8988T (cell line): ENCODE measurements around the gene RANGRF.
"Not testable (repeated sequence)": the region's sequence is repeated elsewhere in the genome, so short reads cannot be mapped to it uniquely, and the experiment has no call there.

Experiments used
- DNase-seq: peaks from one replicate; pipeline ENCODE4 v3.0.0; 2011

The RANGRF gene, protein sequence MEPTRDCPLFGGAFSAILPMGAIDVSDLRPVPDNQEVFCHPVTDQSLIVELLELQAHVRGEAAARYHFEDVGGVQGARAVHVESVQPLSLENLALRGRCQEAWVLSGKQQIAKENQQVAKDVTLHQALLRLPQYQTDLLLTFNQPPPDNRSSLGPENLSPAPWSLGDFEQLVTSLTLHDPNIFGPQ

DNA sequence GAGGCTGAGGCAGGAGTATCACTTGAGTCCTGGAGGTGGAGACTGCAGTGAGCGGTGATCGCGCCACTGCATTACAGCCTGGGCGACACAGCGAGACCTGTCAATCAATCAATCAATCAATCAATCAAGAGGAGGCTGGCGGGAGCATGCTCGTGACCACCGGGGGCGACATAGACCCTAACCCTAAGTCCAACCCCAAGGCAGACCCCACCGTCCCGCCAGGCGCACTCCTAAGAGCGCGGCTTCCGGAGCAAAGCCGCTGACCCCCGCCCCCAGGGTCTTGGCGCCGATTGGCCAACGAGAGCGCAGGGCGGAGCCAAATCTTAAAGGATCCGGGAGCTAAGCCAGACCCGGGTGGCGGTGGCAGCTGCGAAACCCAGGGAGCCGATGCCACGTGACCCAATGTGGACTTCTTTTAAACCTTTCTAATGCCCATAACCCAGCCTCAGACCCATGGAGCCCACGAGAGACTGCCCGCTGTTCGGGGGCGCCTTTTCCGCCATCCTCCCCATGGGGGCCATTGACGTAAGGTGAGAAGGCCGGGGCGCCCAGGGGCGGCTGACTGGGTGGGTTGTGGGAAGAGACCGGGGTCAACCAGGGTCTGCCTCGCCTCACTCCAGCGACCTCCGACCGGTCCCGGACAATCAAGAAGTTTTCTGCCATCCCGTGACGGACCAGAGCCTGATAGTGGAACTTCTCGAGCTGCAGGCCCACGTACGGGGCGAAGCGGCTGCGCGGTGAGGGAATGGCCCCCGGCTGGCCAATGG, at the start of gene RANGRF:
Gene RANGRF (plus strand): TSS at position 335 of the 767 bp plus-strand sequence. CDS start 119 bp downstream, at position 454.
- DNase-seq, result peak; percentile 86

GRCh38 chr17:8243827-8244226, 44.6 kb upstream of the RANGRF start:
- DNase-seq, result no peak

GRCh38 chr17:8244768-8245167, 43.7 kb upstream of the RANGRF start:
- no peak for DNase-seq

- peak; percentile 61 for DNase-seq
Measured at GRCh38 chr17:8248751-8249607, 39.5 kb upstream of the RANGRF start, which contains the start of gene PFAS. TSS of gene PFAS (plus strand) at chr17:8249289. CDS start at chr17:8253938, 4,649 bp downstream.

GRCh38 chr17:8249621-8250500, 38.6 kb upstream of the RANGRF start:
- no peak for DNase-seq

DNA sequence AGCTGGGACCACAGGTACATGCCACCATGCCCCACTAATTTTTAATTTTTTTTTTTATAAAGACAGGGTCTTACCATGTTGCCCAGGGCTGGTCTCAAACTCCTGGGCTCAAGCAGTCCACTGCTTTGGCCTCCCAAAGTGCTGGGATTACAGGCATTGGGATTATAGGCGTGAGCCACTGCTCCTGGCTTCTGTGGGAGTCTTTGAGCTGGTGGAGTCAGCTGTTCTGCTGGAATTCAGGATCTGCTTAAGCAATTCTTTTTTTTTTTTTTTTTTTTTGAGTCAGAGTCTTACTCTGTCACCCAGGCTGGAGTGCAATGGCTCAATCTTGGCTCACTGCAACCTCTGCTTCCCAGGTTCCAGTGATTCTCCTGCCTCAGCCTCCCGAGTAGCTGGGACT, 37.1 kb upstream of the RANGRF start:
- DNase-seq, result not testable (repeated sequence)

DNA sequence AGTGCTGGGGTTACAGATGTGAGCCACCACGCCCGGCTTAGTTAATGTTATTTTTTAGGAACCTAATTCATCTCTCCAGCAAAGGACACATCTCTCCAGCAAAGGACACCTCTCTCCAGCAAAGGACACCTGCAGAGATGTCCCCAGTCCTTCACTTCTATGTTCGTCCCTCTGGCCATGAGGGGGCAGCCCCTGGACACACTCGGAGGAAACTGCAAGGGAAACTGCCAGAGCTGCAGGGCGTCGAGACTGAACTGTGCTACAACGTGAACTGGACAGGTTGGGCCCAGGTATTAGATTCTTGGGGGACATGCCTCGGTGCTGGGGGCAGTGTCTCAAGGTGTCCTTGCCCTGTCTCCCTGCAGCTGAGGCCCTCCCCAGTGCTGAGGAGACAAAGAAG, 34.7 kb upstream of the RANGRF start:
- DNase-seq, result no peak

DNA sequence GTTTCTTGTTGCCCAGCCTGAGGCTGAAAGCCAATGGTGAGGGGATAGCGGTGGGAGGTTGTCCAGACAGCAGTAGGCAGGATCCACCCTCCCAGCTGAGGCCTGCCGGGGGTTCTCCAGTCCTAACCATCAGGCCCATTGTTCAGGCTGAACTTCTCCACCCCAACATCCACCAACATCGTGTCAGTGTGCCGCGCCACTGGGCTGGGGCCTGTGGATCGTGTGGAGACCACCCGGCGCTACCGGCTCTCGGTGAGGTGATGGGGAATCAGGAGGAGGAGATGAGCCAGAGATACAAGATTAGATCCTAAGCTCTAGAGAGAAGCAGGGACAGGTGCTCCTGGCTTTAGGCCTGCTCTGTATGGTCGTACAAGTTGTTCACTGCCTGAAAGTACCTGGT, 33.6 kb upstream of the RANGRF start:
- no peak for DNase-seq

- no peak for DNase-seq
Measured at GRCh38 chr17:8255499-8255898, 33.0 kb upstream of the RANGRF start.

DNA sequence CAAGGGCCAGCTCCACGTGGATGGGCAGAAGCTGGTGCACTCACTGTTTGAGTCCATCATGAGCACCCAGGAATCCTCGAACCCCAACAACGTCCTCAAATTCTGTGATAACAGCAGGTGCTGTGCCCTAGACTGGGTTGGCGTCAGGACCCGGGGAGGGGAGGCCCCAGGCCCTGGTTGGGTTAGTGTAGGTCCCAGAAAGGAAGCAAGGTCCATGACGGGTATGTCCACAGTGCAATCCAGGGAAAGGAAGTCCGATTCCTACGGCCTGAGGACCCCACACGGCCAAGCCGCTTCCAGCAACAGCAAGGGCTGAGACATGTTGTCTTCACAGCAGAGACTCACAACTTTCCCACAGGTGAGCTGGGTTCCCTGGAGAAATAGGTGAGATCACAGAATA, 32.2 kb upstream of the RANGRF start:
- DNase-seq, result no peak

GRCh38 chr17:8256691-8257090, 31.8 kb upstream of the RANGRF start:
- no peak for DNase-seq

- no peak for DNase-seq
Measured at GRCh38 chr17:8257801-8258200, 30.7 kb upstream of the RANGRF start.

DNA sequence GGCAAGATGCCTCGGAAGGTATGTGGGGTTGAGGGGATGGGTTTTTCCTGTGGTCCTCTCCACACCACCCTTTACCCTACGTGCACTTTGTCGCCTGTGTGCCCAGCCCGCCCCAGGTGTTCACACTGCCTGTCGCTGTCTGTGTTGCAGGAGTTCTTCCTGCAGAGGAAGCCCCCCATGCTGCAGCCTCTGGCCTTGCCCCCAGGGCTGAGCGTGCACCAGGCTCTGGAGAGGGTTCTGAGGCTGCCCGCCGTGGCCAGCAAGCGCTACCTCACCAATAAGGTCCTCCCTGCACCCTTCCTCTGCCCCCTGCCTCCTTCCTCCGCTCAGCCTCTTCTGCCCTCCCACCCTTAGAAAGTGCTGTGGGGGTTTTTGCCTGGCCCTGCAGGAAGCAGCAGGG, 24.1 kb upstream of the RANGRF start:
- DNase-seq, result no peak

- DNase-seq, result no peak
Measured at GRCh38 chr17:8264836-8265542, 23.5 kb upstream of the RANGRF start.

DNA sequence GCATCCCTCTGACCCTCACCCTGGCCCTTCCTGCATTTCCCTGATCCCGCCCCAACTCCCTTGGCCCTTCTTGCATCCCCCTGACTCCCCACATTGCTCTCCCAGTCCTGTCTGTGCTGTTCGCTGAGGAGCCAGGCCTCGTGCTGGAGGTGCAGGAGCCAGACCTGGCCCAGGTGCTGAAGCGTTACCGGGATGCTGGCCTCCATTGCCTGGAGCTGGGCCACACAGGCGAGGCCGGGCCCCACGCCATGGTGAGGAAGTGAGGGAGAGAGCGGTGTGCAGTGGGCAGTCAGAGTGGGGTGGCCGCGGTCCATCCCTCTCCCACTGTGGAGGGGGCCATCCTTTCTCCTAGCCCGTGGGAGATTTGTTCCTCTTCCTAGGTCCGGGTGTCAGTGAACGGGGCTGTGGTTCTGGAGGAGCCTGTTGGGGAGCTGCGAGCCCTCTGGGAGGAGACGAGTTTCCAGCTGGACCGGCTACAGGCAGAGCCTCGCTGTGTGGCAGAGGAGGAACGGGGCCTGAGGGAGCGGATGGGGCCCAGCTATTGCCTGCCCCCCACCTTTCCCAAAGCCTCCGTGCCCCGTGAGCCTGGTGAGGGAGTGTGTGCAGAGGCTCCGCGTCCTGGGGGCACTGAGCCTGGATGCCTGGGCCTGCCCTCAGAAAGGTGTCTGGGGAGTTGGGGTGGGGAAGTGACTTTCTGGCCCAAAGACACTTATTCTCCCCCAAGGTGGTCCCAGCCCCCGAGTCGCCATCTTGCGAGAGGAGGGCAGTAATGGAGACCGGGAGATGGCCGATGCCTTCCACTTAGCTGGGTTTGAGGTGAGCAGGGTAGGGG, 21.6 kb upstream of the RANGRF start:
- no peak for DNase-seq

DNA sequence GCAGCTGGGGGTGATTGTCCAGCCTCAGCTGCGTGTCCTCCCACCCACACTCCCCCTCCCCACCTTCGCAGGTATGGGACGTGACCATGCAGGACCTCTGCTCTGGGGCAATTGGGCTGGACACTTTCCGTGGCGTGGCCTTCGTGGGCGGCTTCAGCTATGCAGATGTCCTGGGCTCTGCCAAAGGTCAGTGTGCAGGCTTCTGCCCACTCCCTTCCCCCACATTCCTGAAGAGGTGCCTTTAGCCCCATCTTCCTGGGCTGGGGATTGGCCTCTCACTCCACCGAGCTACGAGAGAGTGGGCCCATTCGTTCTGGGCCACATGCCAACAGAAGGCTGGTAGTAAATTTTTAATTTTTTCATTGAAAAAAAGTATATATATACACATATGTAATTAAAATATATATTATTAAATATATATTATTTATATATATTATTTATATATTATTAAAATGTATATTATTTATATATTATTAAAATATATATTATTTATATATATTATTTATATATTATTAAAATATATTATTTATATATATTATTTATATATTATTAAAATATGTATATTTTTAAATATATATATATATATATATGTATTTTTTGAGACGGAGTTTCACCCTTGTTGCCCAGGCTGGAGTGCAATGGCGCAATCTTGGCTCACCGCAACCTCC, 20.9 kb upstream of the RANGRF start:
- no peak for DNase-seq

- no peak for DNase-seq
Measured at GRCh38 chr17:8268550-8269298, 19.7 kb upstream of the RANGRF start.

DNA sequence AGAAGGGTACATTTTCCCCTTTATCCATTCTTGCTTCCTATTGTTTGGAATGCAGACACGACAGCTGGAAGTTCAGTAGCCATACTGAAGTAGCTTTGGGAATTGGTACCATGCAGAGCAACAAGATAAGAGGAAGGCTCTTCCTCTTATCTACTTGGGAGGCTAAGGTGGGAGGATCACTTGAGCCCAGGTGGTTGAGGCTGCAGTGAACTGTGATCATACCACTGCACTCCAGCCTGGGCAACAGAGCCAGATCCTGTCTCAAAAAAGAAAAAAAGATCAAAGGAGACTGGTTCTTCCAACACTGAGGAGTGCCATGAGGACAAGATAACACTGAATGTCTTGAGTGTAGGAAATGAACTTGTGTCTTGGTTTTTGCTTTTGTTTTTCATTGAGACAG, 16.0 kb upstream of the RANGRF start:
- DNase-seq, result no peak

DNA sequence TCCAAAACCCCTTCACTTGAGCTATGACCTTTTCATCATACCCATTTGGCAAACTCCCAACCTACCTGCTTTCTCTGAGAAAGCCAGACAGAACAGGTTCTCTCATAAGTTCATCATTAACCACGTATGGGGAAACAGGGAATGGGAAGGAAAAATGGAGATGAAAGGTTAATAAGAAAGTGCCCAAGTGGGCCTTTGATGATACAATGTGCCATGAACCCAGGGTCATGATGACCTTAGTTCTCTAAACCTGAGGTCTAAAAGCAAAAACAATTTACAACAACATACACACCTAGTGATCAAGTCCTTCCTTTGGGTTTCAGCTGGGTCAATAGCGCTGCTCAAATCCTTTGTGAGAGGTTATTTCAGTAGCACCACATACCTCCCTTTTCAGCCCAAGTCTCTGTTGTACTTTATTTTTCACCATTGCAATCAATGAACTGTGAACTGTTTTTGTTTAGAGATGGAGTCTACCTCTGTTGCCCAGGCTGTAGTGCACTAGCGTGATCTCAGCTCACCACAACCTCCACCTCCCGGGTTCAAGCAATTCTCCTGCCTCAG, 14.5 kb upstream of the RANGRF start:
- no peak for DNase-seq
